Prostate gland (tissue), 2 donors: ENCODE results near the gene DNAJB4.

ENCODE experiments used
- CTCF ChIP-seq, 4 experiments: fragments of 200-600 bp in 2 of 4; fragments of 450-650 bp in 2 of 4; sonication (generic) in 2 of 4; IDR thresholded peaks; 1 replicate in 3 of 4; 2 replicates in 1 of 4; pipeline ENCODE4 v1.5.1; 2016 to 2019; ENCODE audit warnings: antibody characterized with exemption in 4 of 4, mild to moderate bottlenecking in 2 of 4, moderate library complexity in 2 of 4
- POLR2AphosphoS5 ChIP-seq: sonication (generic); formaldehyde crosslinking; IDR thresholded peaks from one replicate; pipeline ENCODE4 v1.6.1; 2017; ENCODE audit warnings: antibody characterized with exemption

- no peak for TF ChIP-seq CTCF (IDR thresholded peaks at IDR 0.05)
- TF ChIP-seq POLR2AphosphoS5 = no peak
These were observed 31.7 kb downstream of the DNAJB4 start for GRCh38 chr1:78036450-78036849.
